ENCODE data around the gene MC1R.

DNA sequence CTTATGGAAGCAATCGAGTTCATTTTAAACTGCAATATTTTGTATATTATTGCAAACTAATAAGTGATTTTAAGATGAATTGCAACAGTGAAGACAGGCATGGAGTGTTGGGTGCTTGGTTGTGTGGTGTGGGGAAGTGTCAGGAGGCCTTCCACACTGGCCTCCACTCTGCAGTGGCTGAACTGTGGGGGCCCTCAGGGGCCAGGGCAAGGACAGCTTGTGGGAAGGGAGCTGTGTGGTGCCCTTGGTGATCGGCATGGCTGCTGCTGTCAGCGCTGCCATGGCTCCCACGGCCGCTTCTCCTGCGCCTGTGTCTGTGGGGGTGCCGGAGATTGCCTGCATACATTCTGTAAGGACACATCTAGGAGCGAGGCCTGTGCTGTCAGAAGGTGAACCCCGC is 26.0 kb upstream of the MC1R start:
- TF ChIP-seq JUND (IDR thresholded peaks at IDR 0.05) = no peak
- no peak for TF ChIP-seq POLR2A (IDR thresholded peaks at IDR 0.05; ENCODE audit: borderline replicate concordance, extremely low read depth, insufficient read depth, insufficient read length)
- TF ChIP-seq, protein P1, sequence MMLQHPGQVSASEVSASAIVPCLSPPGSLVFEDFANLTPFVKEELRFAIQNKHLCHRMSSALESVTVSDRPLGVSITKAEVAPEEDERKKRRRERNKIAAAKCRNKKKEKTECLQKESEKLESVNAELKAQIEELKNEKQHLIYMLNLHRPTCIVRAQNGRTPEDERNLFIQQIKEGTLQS (IDR thresholded peaks at IDR 0.05) = no peak
- TF ChIP-seq, protein P2, sequence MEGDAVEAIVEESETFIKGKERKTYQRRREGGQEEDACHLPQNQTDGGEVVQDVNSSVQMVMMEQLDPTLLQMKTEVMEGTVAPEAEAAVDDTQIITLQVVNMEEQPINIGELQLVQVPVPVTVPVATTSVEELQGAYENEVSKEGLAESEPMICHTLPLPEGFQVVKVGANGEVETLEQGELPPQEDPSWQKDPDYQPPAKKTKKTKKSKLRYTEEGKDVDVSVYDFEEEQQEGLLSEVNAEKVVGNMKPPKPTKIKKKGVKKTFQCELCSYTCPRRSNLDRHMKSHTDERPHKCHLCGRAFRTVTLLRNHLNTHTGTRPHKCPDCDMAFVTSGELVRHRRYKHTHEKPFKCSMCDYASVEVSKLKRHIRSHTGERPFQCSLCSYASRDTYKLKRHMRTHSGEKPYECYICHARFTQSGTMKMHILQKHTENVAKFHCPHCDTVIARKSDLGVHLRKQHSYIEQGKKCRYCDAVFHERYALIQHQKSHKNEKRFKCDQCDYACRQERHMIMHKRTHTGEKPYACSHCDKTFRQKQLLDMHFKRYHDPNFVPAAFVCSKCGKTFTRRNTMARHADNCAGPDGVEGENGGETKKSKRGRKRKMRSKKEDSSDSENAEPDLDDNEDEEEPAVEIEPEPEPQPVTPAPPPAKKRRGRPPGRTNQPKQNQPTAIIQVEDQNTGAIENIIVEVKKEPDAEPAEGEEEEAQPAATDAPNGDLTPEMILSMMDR (IDR thresholded peaks at IDR 0.05 in 2 of 3, conservative IDR thresholded peaks at IDR 0.05 in 1 of 3; ENCODE audit: borderline replicate concordance in 1 of 3, insufficient read depth in 1 of 3, low read depth in 2 of 3, low read length in 2 of 3) = no peak
